HG03175 (cell line): Measurements from ENCODE around the gene RCAN3.
"Not testable (repeated sequence)": the region's sequence is repeated elsewhere in the genome, so short reads cannot be mapped to it uniquely, and the experiment has no call there.

Experiments
- ATAC-seq: cut with Tn5 transposase; IDR thresholded peaks from one replicate; pipeline ENCODE4 v1.9.1; 2021; ENCODE audit warnings: mild to moderate bottlenecking, moderate library complexity; ENCODE audit not compliant: unreplicated experiment

Gene RCAN3

DNA sequence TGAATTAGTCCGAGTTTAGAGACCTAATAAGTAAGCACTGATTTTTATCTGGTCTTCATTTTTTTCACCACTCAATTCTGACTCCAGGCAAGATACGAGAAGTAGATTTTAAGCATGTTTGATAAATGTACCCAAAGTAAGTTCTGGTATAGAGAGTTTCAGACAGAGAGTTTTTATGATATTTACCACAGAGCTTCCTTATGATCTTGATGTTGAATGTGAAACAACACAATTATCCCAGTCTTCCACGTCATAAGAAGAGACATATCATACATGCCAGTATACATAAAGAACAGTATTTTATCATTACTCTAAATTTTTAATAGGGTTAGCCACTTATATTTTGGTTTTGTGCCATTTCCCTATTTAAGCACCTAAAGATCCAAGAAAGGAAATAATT is 45.4 kb downstream of the RCAN3 start:
- no peak for ATAC-seq

DNA sequence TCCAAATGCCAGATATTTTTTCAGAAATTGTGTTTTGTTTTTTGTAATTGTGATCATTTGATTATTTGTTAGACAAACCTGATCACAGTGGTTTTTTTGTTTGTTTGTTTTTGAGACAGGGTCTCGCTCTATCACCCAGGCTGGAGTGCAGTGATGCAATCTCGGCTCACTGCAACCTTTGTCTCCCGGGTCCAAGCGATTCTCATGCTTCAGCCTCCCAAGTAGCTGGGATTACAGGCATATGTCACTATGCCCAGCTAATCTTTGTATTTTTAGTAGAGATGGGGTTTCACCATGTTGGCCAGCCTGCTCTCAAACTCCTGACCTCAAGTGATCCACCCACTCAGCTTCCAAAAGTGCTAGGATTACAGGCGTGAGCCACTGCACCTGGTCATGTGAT is 46.6 kb downstream of the RCAN3 start:
- not testable (repeated sequence) for ATAC-seq

DNA sequence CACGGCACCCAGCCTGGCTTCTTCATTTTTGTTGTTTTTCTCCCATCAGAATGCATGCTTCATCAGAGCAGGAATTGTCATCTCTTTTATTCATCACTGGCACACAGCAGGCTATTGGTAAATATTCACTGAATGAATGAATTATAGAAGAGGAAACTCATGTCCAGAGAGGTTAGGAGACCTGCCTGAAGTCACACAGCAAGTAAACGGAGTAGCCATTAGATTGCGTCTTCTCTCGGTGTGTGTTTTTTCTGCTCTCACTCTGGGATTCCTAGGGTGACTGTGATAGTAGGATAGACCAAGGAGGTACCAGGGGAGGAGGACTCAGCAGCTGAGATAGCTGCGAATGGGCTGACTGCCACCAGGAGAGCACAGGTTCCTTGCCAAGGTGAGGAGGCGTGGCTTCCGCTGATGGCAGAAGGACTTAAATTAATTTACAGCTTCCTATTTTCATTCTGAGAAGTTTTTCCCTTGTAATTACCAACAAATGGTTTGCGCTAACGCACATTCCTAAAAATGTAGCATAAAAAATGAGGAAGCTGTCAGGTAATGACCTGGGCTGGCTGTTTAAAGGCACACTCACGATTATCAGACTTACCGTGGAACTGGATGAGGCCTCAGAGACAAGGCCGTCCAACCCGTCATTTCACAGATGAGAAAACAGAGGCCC is 48.8 kb downstream of the RCAN3 start:
- ATAC-seq, result no peak

DNA sequence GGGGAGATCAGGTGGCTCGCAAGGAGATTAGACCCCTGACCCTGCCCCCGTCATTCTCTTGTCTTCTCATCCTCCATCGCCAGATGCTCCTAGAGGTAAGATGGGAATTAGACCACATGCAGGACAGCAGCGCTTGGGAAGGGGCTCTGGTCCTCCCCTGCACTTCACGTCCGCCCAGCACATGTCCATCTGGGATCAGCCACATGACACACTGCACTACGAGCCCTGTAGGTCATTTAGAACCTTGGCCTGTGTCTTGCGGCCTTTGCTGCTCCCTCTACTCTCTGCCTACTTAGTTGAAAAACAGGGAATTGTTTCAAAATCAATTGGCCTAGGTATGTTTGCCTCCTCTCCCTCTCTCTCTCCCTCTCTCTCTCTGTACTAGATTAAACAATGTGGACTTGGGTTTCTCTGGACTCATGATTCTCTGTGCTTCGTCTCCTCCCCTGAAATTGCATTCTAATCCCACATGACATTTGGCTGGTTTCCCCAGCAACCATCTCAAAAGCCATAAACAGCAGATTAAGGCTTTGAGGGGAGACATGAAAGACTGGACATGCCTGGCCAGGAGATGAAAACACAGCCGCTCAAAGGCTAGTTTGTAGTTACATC is 49.4 kb downstream of the RCAN3 start:
- no peak for ATAC-seq

DNA sequence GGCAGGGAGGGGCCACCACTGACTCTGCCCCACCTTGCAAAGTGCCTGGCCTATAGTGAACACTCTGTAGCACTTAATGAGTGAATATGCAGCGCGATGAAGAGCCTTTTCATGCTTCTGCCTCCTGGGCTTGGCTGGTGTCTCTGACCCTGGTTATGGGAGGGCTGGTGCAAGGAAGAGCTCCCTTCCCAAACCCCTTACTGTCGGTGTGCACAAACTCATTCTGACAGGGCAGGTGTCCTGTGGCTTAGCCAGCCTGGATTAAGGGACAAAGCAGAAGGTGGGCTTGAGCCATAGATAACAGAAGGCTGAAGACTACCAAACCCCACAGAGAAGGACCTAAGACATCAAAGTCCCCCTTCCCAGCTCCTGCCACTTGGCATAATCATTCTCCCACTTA is 51.3 kb downstream of the RCAN3 start:
- ATAC-seq, result no peak

DNA sequence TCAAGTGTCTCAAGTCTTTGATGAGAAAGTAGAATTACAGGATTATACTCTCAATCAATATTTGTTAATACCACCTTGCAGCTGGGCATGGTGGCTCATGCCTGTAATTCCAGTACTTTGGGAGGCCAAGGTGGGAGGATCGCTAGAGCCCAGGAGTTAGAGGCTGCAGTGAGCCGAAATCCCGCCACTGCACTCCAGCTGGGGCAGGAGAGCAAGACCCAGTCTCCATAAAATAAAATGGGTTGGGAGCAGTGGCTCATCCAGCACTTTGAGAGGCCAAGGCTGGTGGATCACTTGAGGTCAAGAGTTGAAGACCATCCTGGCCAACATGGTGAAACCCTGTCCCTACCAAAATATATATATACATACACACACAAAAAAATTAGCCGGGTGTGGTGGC is 52.1 kb downstream of the RCAN3 start:
- no peak for ATAC-seq

DNA sequence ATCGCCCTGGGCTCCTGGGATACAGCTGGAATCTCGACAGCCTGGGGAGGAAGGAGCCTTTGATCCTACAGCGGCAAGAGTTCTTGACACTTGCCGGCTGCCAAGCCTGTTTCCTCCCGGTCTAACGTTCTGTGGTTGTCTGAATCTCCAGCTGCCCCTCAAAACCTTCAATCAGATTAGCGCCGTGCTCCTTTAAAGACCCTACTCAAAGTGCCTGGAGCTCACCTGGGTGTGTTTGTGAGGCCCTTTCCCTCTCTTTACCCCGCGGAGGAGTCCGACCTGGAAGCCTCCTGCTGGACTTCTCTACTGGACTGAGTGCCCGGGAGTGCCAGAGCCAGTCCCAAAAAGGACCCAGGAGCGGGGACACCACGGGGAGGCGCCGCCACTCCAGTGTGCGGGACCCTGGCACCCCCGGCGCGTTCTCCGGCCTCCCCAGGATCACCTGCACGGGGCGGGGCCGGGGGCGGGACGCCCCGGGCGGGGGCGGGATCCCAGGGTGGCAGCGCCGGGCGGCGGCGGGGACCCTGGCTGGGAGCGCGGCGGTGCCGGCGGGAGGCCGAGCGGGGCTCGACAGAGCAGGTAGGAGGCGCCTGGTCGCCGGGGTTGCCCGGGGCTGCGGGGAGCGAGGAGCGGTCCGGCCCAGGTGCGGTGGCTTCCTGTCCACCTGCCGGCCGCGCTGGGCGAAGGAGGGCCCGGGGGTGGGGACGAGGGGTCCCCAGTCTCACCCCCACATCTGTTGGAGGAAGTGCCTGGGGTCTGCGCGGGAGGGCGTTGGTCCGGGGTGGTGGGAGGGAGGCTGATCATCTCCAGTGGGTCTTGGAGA is 53.2 kb downstream of the RCAN3 start, which contains the start of gene NCMAP:
TSS of gene NCMAP (plus strand) at position 497 of the 823 bp plus-strand sequence. CDS start 39,344 bp downstream, outside the sequence.
- no peak for ATAC-seq

DNA sequence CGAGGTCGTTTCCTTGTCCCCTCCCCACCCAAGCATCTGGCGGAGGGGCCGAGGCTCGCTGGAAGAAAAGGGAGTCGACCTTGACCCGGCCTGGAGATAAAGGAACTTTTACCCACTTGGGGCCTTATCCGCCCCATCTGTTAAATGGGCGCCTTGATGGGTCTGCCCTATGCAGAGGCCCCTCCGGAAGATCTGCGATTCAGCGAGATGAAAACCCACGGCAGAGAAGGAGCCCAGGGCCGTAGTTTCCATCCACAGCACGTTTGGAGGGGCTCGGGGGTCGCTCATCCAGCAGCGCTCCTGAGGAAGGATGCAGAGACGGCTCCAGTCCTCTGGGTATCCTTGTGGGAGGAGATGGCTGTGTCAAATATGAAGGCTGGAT is 53.8 kb downstream of the RCAN3 start:
- no peak for ATAC-seq

DNA sequence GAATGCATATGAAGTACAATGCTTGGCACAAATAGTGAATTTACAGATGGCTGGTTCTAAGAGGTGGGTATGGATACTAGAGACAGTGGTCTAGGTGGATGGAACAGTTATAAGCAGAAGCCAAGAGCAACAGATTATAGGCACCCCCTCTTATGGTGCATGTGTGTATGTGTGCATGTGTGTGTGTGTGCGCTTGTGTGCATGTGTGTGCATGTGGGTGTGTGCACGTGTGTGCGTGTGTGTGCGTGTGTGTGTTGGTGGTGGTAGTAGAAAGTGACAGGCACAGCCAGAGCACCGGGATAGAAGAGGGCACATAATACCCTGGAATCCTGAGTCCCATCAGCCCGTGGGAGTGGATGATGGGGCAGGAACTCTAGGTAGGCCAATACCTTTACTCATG is 54.6 kb downstream of the RCAN3 start:
- ATAC-seq, result no peak

DNA sequence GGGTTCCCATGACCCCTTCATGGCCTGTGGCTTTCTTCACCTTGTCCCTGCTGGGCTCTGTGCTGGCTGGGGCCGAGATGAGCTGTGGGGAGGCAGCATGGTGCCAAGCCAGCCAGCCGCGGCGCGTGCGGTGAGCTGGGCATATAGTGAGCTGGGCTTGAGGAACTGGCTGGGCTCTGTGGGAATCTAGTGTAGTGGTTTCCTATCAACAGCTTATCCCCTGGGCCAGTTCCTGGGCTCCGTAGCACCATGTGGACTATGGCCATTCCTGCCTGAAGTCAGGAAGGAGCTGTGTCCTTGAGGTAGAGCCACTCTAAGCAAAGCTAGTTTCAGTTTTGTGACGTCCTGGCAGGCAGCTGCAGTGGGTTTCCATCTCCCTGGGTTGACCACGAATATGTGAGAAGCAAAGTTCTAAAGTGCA is 55.1 kb downstream of the RCAN3 start:
- no peak for ATAC-seq

DNA sequence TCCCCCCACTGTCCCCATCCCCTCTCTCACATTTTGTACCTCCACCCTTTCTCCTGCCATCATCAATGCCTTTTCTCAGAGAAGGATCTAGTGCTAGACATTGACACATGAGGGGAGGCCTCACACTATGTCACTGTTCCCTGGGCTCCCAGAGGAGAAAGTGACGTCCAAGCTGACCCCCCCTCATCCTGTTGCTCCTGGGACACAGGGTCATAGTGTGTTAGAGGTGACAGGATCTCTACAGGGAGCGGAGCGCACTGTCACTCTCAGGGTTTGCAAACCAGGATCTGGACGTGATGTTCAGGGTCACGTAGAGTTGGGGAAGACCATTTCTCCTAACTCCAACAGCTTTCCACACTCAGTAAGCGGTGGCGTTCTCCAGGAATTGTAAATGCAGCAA is 55.8 kb downstream of the RCAN3 start:
- ATAC-seq, result no peak

DNA sequence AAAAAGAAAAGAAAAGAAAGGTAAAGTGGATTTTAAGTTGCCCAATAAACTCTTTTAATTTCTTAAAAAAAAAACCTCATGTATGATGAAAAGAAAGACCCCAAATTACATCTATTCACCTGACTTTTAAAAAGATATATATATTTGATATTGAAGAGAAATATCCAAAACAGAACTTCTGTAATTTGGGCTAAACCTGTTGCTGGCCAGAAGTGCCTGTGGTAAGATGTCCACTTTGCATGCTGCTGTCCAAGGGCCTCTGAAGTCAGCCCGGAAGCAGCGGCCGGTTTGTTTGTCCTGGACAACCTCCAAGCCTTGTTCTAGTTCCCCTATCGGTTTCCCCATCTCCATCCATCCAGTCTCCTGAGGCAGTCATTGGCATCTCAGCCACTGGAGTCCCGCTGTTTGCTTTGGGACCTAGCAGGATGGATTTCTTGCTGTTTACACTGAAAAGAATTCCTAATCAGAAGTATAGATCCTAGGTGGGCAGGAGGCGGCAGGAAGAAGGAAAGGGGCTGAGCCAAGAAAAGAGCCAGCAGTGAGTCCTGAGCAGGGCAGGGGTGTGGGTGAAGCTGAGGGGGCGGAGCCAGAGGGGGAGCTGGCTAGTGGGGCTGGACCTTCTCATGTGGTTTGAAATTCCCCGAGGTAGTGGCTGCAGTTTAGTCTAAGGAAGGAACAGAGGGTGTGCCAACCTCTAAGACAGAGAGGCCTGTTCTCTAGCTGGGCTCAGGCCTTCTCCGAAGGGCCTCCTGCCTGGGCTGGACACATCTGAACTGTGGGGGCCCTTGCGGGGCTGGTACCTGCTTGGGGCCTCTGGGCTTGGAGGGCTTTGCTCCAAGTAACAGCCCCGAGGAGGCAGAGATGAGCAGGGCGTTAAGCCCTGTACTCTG is 56.5 kb downstream of the RCAN3 start:
- no peak for ATAC-seq

DNA sequence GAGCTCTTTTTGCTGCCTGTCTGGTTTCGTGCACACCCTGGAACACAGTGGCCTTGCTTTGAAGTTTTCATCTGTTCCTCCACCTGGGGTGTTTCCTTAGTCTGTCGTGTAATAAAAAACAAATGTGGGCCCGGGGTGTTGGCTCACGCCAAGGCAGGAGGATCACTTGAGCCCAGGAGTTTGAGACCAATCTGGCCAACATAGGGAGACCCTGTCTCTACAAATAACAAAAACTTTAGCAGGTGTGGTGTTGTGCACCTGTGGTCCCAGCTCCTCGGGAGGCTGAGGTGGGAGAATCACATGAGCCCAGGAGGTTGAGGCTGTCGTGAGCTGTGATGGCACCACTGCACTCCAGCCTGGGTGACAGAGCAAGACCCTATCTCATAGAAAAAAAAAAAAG is 57.7 kb downstream of the RCAN3 start:
- no peak for ATAC-seq

DNA sequence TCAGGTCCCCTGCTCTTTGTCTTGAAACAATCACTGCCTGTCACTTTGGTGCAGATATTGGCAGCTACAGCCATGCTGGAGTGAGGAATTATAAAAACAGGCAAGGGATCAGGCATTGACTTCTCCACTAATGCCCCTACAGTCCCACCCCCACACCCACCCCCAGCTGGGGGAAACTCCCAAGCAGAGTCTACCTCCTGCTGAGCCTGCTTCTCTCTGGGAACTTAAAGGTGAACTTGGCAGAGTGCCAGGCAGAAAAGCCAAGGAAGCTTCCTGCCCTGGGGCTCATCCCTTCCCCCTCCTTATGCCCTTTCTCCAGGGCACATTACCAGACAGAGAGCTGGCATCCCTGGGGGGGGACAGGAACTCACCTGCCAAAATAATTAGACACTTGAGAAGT is 60.0 kb downstream of the RCAN3 start:
- no peak for ATAC-seq

DNA sequence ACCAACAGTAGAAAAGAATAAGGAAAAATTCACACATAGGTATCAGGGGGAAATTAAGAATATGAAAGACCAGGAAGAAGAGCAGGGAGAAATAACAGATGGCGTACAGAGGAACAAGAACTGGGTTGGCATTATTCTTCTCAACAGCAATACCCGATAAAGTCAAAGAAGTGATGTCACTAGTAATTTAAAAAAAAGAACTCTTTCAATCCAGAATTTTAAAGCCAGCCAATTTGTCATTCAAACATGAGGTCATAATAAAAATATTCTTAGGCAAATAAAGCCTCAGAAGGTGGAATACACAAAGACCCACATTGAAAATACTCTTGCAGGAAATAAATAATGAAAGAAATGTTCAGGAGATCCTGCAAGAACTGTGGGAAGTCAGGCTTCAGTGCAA is 62.1 kb downstream of the RCAN3 start:
- no peak for ATAC-seq

DNA sequence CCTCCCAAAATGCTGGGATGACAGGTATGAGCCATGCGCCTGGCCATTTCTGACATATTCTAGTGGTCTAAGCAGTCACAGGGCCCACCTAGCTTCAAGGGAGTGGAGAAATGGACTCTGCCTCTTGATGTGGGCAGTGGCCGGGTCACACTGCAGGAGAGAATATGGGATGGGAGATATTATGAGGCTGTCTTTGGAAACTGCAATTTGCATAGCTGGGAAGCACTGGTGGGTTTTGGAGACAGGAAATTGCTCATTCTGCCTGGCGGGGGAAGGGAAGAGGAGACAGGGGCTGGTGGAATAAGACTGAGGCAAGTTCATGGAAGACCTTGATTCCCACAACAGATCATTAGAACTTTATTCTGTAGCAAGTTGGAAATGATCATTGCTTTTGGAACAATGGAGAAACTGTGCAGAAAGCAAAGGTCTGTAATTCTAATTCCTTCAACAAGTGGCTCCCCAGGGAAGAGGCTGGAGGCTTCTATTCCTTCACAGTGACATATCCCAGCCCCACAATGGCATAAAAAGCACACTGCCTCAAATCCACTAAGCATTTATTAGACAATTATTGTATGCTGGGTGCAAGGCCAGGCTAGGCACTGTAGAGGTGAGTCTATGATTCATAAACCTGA is 63.7 kb downstream of the RCAN3 start:
- ATAC-seq, result no peak

DNA sequence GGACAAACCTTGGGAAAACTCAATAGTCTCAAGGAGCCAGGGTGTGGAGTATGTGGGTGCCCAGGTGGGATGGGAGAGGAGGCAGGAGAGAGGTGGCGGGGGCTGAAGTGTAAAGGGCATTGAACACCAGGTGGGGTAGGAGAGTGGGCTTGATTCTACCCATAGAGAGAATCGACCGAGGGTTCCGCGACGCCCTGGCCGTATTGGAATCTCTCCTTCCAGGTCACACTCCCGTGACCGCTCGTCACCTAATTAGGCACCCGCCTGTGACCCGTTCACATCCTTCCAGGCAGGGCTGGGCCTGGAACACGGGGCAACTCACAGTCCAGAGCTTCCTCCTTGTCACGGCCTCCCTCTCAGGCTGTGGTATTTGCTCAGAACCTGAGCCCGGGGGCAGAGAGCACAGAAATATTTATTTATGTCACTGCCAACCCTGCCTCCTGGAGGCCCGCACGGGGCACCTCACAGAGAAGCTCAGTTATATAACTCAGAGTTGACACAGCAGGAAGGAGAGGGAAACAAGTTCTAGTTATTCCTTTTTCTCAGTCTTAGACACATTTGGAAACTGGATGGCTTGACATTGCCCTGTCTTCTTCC is 65.3 kb downstream of the RCAN3 start:
- no peak for ATAC-seq

DNA sequence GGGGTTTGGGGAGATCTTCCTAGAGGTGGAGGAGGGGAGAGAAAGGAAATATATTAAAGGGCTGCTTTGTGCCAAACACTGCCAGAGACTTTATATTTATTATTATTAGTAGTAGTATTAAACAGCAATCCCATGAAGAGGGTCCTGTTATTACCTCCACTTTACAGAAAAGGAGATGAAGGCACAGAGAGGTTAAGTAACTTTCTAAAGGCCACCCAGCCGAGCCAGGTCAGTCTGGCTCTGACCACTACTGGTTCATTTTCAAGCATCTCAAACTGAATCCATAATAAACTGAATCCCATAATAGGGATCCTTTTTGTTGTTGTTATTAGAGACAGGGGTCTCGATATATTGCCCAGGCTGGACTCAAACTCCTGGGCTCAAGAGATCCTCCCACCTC is 65.8 kb downstream of the RCAN3 start:
- no peak for ATAC-seq

DNA sequence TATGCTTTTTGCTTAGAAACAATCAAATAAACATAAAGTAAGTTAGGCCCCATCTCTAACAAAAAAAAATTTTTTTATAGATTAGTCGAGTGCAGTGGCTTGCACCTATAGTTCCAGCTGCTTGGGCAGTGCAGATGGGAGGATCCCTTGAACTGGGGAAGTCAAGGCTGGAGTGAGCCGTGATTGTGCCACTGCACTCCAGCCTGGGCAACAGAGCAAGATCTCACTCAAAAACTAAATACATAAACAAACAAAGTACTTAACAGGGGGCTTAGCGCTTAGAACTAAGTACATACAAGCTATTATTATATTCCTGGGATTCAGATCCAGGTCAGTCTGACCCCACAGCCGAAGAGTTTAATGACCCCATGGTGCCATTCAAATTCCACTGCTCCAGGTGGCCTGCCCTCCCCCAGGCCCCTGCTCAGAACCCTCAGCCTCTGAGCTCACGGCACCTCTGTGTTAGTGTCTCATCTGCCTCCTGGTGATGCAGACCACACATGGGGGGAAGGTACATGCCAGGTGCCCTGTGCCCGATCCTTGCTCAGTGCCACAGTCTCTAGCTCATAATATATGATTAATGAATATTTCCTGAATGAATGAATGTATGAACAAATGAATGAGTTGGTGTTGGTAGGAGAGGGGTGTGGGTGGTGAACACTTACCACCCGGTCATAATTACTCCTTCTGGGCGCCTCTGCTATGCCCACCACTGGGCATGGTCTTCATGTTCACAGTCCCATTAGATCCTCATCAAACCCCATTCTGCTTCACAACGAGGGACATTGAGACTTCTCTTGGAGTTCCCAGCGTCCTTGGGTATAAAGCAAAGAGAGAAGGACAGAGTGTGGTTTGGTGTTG is 67.9 kb downstream of the RCAN3 start:
- no peak for ATAC-seq
